CD4-positive, alpha-beta T cell treated with Interleukin-17A for 1 hour (primary cell): ENCODE measurements around the gene COL15A1.

ENCODE experiments used
- DNase-seq: peaks from one replicate; pipeline ENCODE4 v3.0.0-alpha.2; 2020

Gene COL15A1

DNA sequence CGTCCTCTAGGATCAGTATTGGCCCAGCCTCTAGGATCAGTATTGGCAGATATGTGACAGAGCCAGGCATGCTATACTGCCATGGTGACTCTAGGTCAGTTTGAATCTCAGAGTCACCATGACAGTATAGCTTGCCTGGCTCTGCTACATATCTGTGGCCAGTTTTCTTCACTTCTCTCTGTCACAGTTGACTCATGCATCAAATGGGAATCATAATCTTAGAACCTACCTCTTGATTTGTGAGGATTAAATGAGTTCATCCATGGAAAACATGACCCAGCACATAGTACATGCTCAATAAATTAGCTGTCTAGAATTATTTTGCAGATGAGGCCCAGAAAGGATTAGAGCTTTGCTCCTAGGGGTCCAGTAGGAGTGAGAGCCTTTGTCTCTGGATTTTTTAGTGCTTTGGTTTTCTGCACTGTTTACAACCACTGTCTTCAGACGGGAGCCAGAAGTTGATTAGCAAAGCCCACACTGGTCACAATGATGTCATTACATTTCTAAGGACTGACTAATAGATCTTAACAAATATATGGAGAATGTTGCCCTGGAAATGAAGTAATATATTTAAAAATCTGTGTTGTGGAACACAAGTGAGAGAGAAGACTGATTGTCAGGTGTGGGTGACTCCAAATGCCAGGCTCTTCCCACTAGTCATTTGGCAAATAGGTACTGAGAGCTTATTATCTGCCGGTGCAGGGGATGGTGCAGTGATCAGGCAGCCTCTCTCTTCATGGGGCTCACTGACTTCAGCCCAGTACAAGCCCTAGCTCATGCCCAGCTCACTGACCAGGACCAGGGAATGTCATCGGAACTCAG, 76.0 kb downstream of the COL15A1 start:
- DNase-seq: no peak

DNA sequence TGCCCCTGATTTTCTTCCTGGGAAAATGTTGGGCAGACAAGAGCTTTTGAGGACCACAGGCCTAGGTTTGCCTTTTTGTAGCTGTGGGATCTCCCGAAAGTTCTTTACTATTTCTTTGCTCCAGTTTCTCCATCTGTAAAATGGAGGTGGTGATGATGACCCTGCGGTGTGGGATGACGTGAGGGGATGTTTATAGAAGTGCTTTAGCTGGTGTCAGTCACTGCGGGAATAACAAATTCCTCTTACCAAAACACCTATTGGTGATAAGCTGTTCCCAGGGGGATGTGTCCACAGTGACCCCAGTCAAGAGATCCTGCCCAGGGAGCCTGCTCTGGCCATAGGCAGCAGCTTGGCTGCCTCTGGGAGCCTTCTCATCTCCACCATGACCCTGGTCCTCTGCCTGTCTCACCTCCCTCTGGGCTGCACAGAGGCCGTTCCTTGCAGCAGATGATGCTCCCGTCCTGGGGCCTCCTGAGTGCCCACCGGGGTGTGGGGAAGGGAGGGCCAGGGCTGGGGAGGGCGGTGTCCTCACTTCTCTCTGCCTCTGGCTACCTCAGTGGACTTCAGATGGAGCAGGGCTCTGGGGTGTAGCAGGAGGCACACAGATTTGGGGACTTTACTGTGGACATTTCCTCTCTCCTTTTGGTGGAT, 77.2 kb downstream of the COL15A1 start:
- no peak for DNase-seq

DNA sequence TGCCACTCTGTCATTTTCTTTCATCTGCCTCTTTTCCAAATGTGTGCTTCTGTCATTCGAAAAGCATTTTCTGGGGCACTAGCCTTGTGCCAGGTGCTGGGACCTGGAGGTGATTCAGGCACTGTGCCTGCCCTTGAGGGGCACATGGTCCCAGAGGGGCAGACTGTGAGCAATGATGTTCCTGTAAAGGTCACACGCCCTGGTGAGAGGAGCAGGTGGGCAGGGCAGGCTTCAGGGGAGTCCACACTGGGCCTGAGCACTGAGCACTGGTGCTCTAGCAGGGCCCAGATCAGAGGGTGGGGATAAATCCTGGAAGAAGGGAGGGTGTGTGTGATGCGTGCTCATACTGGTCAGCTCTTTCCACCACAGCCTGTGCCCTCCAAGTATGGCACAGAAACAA, 77.8 kb downstream of the COL15A1 start:
- DNase-seq: no peak

DNA sequence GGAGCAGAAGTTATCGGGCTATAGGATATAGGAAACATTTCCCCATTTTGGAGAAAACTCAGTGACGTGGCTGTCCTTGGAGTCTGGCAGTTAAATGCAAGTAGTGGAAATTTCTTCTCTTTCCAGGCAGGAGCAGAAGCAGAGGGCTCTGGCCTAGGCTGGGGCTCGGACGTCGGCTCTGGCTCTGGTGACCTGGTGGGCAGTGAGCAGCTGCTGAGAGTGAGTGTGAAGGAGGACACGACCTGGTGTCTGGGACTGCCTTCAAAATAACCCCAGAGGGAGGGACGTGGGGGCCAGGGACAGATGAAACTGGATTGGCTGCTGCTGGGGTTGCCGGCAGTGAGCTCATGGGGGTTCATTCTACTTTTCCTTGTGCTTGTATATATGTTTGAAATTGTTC, 79.5 kb downstream of the COL15A1 start:
- no peak for DNase-seq

DNA sequence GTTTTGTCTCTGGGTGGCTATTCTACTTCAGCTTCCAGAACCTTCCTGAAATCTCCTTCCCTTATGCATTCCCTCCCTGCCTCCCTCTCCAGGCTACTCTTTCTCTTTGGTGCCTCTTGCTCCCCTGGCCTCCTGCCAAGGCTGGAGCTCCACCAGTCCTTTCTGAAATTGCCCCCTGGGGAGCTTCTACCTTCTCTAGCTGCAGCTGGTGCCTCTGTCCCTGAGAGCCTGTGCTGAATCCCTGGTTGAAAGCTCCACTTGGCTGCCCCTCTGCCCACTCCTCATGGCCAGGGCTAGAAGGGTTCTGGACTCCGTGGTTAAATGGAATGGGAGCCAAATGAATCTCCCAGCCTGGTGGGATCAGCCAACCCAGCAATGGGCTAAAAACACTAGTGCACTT, 80.1 kb downstream of the COL15A1 start:
- no peak for DNase-seq

DNA sequence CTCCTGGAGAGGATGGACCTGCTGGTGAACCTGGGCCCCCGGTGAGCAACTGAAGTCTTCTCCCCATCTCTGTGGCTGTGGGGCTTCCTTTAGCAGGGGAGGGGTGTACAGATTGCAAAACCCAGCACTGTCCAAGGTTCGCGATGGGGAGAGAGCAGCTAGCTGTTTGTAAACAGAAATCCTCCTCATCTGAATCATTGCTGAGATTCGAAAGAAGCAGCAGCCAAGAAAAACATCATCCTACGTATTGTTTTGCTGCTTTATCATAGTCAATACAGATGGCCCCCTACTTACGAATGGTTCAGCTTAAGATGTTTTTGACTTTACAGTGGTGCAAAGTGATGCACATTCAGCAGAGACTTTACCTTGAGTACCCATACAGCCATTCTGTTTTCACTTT, 81.3 kb downstream of the COL15A1 start:
- no peak for DNase-seq

DNA sequence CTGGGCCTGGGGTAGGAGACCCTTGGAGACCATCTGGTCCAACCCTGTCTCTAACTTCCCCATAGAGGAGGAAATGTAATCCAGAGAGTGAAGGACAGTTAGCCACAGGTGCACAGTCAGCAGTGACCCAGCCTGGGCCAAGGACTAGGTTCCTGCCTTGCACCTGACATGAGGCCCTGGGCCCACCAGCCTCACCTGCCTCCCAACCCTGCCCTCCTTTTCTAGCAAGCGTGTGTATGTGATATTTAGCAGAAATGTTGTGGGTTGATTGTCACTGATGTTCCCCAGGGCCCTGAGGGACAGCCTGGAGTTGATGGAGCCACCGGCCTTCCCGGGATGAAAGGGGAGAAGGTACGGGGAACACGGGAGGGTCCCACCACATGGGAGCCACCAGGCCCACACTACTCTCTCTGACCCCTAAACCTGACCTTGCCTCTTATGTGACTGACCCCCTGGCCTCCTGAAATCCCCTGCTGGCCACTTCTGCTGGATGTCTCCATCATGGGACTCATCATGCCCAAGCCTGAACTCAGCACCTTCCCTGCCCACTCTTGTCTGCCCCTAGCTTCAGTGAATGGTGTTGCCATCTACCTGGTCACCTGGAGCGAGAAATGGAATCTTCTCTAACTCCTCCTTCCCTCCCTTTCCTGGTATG, 82.0 kb downstream of the COL15A1 start:
- no peak for DNase-seq

DNA sequence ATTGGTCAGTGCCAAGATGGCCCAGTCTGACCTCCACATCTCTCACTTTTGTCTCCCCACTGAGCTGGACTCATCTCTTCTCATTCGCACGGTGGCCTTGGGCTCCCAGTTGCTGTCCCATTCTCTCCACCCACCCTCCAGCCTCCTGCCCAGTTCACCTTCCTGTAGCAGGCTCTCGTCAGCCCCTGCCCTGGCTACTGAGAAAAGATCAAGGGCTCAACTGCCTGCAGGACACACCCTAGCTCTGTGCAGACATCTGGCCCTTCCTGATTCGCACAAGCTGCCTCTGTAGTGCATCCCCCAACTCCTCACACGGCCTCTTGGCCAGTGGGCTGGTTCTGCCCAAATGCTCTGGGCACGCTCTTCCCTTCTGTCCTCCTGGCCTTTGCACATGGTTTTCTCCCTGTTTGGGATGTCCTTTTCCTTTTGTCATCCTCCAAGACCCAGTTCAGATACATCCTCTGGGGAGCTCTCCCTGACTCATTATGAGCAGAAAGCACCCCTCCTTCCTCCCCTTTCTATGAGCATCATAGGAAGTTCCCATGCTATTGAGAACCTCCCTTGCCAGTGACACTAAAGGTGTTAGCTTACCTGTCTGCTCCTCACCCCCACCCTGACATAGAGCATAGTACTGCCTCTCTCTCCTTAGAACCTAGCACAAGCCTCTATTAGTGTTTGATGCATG, 82.7 kb downstream of the COL15A1 start:
- no peak for DNase-seq

DNA sequence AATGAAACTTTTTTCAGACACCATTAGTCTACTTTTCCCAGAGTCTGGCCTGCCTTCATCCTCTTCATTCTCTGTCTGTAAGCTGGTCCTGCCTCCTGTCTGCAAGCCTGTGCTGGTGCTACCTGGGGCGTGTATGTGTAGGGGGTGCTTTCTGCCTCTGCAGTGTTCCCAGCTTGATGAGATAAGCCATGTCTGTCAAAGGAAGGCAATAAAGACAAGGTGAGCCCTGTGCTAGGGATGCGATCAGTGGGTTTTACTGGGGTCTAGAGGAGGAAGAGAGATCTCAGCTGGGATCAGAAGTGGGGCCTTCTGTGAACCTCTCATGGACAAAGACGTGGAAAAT, 83.2 kb downstream of the COL15A1 start:
- no peak for DNase-seq

DNA sequence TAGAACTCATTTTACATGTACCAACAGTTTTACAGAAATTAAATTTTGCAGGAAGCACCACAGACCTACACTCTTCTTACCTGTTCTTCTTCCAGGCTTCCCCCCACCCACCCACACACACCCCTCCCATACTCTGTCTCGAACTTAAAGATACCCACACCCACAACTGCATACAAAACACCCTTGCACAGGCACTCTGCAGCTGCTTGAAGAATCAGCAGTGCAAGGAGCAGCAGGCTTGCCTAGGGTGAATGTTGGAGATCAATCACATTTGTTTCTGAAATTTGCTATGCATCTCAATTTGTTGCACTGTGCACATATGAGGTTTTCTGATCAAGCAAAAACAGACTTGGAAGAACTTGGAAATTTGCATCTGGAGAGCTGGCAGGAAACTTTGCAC, 83.7 kb downstream of the COL15A1 start:
- DNase-seq: no peak

DNA sequence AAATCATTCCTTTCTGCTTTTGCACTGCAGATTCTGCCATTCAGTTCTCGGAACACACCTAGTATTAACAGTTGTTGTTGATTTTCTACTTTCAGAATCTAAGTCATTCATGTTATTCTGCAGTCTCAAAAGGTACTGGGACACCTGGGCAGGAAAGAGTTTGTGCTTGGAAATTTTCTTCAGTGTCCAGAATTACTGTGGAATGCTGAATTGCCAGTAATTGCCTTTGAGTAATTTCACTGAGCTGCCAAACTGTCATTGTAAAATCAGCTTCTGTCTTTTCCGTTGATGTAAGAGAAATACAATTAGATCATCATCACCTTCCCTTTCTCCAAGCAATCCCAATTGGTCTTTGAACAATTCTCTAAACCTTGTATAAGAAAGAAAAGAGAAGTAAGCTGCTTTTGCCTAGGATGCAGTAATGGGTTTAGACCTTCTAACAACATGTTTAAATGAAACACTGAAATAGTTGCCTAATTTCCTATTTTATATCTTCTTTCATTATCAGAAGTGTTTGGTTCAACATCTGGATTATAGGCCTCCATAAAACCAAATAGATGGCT, 85.5 kb downstream of the COL15A1 start:
- no peak for DNase-seq

DNA sequence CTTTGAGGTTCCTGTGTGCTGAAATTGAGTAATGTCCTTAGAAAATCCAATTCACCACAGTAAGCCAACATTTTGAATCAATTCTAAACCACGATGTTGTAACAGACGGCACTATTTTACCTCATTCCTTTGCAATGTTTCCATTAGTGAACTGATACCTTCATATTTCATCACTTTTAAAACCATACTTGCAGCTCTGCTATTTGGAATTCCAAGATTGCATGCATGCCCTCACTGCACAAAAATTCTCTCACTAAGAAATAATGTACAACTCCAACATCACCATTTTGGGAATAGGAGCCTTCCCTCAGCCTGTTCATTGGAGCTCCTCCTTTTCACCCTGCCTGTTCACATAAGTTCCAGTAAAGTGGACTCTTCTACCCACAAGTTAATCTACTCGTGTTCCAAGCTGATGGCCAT, 86.4 kb downstream of the COL15A1 start:
- DNase-seq: no peak

DNA sequence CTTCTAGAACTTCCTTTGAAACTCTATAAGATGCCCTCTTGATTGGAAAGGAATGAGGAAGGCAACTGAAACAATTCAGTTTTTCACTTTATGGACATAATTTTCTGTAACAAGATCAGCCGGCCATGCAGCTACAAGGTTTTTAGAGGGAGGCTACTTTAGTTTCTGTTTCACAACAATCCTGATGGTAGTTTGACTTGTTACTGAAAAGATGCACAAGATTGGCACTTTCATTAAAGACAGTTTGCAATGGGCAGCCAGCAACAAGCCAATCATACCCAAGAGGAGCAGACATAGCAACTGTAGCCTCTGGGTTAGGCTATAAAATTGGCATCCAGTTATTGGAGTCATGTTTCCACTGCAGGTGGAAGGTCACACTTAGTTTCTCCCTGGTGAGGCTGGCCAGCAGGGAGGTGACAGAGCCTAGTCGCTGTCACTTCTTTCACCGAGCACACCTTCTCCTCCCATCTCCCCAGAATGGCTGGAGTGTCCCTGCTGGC, 87.0 kb downstream of the COL15A1 start:
- no peak for DNase-seq

DNA sequence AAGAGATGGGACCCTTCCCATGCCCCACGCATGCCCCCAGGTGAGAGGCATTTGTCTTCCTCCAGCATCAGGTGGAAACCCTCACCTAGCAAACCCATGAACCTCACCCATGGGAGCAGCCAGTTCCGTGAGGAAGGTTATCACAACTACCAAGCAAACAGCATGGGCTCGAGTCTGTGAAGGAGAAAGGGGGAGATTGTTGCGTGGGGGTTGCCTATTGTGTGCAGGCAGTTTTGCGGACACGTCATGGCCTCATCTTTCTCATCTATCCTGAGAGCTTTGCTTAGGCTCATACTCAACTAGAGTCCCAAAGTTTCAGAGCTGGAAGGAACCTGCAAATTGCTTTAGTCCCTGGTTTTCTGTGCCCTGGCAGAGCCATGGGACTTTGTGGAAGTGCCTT, 87.6 kb downstream of the COL15A1 start:
- DNase-seq: no peak

DNA sequence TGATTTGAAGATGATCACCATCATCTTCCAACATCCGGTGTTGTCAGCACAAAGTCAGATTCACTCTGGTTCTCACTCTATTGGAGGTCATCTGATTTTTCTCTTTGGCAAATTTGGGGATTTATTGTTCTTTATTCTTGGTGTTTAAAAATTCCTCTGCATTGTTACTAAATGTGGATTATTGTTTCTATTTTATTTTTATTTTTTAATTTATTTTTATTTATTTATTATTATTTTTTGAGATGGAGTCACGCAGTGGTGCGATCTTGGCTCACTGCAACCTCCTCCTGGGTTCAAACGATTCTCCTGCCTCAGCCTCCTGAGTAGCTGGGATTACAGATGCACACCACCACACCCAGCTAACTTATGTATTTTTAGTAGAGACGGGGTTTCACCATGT, 88.3 kb downstream of the COL15A1 start:
- DNase-seq: no peak

DNA sequence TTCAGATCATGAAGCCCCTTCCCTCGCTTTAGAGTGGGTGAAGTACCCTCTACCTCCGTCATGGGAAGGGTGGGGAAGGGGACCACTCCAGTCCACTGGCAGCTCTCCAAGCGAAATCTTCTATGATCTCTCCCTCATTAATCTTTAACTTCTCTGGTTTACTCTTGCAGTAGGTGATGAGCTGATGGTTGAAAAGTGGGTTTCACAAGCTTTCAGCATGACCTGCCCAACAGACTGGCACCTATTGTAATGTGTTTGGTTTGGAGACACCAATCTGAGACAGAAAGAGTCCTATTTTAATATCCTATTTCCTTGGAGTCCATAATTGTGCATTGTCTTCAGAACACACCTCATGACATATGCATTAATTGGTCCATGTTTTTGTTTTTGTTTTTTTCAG, 90.4 kb downstream of the COL15A1 start:
- DNase-seq: no peak

DNA sequence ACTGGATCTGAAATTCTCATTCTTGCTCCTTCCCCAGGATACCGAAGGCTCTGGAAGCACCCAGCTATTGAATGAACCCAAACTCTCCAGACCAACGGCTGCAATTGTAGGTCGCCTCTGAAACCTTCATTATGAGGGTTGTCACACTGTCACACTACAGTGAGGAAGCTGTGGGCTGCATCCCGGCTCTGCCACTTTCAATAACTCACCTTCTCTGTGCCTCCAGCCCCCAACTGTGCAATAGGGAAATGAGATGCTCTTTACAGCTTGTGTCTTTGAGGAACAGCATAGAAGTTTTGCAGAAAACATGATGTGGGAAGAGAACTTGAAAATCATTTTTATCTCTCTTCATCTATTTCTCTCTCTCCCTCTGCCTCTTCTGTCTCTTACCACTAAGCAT, 91.6 kb downstream of the COL15A1 start:
- no peak for DNase-seq

DNA sequence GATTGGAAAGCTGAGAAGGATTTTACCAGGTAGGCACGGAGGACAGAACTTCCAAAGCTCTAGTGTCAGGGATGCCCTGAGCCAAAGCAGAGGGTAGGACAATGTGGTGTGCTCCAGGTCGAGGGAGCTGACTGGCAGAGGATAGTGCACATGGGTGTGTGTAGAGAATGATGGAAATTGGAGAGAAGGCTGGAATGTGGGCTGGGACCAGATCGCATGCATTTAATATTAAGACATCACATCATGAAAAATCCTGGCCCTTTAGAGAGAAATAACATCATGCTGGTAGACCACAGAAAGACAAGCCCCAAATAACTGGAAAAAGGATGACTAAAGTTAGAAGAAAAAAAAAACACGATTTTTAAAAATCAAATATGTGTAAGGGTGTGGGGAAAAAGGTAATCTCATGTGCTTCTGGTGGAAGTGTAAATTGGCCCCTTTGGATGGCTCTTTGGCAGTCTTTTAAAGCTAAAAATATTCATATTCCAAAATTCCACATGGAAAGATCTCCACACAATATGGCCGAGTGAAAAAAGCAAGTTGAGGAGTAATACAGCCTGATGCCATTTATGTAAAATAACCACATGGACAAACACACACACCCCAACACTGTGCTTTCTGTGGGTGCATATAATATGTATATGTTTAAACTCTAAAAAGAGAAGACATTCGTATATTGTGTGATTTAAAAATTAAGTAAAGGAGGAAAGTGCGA, 94.2 kb downstream of the COL15A1 start:
- DNase-seq: no peak

DNA sequence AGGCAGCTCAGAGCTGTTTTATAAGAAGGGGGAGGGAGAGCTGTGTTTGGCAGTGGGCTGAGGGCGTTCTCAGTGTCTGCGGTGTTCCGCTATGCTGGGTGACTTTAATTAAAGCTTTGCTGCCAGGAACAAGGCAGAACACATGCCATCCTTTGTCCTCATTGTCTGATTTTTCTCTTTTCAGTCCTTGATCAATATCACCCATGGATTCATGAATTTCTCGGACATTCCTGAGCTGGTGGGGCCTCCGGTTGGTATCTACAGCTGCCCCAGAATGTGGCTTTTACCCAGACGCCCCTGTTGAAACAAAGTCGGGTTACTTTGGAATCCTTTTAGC, 94.7 kb downstream of the COL15A1 start:
- no peak for DNase-seq

DNA sequence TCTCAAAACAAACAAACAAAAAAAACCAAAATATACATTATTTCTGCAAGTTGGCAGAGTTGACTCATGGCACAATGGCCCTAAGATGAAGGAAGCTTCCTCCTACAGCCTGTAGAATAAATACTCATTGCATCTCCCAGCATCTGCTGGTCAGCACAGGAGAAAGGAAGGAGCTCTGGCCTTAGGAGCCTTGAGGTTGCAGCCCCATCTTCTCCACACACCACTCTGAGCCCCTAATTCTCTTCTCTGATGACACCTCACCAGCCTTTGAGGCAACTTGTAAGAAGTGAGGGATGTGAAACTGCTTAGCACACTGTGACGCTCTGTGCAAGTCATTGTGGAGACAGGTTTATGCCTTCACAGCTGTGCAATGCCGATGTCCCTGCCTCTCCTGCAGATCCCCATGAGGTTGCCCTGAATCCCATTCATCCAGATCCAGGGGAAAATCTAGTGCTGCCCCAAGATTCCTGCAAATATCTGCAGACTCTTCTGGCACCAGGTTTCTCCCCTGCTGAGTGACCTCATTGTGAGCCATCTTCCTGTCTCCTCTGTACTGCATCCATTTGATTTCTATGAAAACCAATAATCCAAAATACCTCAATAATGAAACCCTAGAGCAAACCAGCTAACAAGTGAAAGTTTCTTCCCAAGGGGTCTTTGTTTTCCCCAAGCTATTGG, 95.9 kb downstream of the COL15A1 start:
- no peak for DNase-seq

DNA sequence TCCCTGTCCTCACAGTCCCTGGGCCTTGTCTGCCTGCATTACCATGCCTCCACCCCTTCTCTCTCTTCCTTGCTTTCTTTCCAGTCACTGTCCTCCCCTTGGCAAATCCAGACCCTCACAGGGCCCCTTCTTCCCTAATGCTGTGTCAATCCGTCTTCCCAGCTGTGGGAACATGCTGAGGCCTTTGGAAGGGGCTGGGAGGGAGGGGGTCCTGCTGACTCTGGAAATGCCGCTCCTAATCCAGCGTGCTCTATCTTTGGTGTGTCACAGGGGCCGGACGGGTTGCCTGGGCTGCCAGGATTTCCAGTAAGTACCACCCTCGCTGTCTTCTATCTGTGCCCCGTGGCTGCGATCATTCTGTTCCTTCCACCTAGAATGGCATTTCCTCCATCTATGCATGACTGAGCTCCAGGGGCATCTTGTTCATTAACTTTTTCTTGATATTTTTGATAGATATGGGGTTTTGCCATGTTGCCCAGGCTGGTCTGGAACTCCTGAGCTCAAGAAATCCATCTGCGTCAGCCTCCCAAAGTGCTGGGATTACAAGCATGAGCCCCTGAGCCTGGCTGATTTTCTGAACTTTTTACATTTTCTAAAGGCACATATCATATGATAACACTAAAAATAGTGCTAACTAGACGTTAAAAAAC, 96.7 kb downstream of the COL15A1 start:
- no peak for DNase-seq
